ENCODE data around the gene CSK.

DNA sequence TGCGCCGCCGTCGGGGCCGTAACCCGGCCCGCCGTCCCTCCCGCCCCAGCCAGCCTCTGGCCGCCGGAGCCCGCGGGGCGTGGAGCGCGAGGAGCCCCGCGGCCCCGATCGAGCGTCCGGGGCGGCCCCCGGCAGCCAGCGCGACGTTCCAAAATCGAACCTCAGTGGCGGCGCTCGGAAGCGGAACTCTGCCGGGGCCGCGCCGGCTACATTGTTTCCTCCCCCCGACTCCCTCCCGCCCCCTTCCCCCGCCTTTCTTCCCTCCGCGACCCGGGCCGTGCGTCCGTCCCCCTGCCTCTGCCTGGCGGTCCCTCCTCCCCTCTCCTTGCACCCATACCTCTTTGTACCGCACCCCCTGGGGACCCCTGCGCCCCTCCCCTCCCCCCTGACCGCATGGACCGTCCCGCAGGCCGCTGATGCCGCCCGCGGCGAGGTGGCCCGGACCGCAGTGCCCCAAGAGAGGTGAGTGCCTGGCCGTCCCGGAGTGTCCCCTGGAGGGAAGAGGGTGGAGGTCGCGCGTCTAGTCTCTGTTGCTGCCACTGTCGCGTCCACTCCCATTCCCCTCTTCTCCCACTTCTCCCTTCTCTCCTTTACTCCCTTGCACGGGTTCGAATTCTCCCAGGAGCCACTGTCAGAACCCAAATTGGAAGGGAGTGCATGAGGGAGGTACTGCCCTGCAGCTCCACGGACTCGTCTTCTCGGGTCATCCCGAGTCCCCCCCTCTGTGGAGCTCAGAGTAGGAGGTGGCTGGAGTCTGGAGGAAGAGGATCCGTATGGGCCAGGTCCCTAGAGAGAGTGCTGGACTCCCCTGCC lies 585 bp downstream of the CSK start:
- TF ChIP-seq, protein P1, sequence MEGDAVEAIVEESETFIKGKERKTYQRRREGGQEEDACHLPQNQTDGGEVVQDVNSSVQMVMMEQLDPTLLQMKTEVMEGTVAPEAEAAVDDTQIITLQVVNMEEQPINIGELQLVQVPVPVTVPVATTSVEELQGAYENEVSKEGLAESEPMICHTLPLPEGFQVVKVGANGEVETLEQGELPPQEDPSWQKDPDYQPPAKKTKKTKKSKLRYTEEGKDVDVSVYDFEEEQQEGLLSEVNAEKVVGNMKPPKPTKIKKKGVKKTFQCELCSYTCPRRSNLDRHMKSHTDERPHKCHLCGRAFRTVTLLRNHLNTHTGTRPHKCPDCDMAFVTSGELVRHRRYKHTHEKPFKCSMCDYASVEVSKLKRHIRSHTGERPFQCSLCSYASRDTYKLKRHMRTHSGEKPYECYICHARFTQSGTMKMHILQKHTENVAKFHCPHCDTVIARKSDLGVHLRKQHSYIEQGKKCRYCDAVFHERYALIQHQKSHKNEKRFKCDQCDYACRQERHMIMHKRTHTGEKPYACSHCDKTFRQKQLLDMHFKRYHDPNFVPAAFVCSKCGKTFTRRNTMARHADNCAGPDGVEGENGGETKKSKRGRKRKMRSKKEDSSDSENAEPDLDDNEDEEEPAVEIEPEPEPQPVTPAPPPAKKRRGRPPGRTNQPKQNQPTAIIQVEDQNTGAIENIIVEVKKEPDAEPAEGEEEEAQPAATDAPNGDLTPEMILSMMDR (IDR thresholded peaks at IDR 0.05) = no peak
- TF ChIP-seq POLR2A (IDR thresholded peaks at IDR 0.05) = no peak
